Stimulated activated CD4-positive, alpha-beta T cell treated with anti-CD3 and anti-CD28 coated beads, Interleukin-2, amount 100 ng/mL, for 24 hours (primary cell): ENCODE results near the gene NAA50.

Source experiments
- DNase-seq, 2 donors: peaks; one replicate each; pipeline ENCODE4 v3.0.0-alpha.2; 2020

The NAA50 gene

GRCh38 chr3:113745756-113746547 lies at the start of gene NAA50:
NAA50 (minus strand) TSS chr3:113746249; CDS start chr3:113745949, 300 bp downstream.
- peak; percentile 93 to 94 for DNase-seq

- no peak for DNase-seq
Measured at GRCh38 chr3:113795693-113796092, 49.6 kb upstream of the NAA50 start.

DNA sequence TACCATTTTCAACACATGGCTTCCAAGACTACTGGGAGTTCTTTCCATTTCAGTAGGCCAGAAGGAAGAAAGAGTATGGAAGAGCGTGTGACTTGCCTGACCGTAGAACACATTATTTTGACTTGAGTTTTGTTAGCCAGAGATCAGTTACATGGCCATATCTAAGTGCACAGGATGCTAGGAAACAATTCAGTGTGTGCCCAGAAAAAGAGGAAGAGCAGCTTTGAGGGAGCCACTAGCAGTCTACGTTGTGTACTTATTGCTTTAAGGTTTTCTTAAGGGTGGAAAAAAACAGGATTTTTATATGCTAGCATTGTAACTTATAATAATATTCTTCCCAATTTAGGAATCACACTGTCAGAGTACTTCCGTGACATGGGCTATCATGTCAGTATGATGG lies 48.5 kb upstream of the NAA50 start:
- DNase-seq: no peak

DNA sequence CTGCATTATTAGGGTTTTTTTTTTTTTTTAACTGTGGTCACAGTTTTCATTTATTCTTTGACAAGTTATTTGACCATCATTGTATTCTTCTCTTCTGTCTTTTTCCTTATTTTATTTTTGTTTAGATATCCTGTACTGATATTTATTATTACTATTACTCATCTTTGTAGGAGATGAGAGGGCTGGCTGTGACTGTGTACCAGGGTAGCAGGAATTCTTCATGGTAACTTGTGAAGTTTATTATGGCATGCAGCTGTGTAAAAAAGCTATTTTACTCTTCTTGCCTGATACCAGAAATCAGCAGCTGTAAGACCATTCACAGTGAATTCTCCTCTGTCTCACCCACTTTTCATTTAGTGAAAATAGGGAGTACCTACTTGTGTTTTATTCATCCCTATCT lies 45.3 kb upstream of the NAA50 start:
- no peak for DNase-seq

DNA sequence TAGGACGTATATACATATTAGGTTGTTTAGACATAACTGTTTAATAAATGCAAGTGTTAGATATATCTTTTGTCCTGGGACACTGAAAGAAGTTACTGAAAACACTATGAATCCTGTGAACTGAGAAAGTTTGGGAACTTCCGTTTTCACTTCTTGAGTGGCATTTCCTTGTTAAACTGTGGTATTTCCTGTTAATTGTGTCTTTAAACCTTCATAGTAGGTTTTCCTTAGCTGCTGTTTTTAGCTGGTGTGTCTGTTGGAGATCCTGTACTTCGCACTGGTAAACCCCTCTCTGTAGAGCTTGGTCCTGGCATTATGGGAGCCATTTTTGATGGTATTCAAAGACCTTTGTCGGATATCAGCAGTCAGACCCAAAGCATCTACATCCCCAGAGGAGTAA lies 37.9 kb upstream of the NAA50 start:
- DNase-seq: no peak

DNA sequence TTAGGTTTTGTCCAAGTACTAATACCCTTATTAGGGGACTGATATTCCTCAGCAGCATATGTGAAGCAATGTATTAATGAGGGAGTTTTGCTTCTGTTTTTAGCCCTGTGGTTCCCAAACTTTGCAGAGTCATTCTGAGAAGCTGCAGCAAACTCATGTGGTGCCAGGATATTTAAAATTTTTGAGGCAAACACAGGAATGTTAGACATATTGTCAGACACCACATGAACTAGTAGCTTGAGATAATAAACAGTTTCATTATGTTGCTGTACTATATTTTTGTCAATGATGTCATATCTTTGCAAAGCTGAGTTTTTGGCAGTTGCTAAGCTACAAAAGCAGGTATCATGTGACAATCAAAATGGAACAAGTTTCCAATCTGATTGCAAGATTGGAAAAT lies 37.4 kb upstream of the NAA50 start:
- no peak for DNase-seq

DNA sequence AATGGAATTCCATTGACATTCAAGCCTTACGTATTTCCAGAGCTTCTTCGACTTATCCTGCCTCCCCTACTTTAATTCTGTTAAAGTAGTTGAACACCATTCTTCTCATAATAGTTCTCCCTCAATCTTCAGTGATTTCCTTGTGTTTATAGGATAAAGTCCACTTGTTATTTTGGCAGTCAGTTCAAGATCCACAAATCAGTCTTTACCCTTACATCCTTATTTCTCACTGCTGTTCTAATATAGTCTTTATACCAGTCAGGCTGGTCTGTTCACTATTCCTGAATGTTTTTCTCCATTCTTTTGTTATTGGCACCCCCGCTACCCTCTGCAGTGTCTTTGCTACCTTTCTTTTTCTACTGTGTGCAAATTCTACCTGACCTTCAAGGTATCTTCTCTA lies 30.5 kb upstream of the NAA50 start:
- no peak for DNase-seq

DNA sequence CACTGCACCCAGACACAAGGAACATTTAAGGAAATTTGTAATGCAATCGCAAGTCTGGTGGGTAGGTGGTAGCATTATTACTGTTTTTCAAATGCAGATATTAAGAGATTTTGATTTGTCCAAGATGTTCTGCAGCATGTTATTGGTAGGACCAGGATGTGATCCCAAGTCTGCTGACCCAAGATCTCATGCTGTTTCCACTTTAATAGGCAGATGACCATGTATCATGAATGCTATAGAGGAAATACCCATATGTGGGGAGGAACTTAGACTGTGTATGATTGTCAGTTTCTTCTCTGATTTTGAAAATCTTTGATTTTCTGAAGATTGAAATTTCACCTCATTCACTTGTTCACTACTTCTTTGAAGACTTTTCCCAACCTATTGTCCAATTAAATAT lies 29.5 kb upstream of the NAA50 start:
- no peak for DNase-seq

DNA sequence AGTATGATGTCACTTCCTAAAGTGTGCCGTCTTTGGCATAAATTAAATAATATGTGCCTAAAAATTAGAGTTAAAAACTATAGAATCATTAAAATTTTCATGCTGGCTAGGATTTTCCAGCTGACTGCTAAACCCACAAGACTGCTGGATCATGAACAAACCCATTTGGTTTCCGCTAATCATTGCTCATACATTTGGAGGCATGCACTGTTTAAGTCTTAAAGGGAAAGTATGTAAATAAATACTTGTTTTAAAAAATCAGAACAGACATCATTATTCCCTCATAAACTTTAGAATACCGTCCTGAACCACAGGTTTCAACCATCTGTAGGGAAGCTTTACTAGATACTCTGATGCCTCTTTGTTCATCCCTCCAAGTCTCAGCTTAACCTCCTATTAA lies 27.3 kb upstream of the NAA50 start:
- DNase-seq: no peak

GRCh38 chr3:113771993-113772392 lies 25.9 kb upstream of the NAA50 start:
- no peak for DNase-seq

DNA sequence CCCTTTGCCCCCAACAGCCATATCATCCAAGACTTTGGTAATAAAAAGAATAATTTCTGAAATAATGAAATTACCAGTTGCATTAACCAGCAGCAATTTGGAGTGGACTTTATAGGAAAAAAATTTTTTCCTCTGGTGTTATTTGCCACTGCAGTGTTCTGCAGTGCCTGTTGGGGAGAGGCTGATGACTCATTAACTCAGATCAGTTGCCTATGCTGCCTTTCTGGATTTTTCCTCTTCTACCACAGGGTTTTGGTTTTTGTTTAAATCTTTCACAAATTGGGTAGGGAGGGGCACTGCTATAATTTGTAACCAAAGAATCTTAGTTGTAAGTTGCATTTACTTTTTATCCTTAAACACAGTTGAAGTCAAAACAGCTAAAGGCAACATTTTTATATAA lies 23.5 kb upstream of the NAA50 start:
- no peak for DNase-seq

DNA sequence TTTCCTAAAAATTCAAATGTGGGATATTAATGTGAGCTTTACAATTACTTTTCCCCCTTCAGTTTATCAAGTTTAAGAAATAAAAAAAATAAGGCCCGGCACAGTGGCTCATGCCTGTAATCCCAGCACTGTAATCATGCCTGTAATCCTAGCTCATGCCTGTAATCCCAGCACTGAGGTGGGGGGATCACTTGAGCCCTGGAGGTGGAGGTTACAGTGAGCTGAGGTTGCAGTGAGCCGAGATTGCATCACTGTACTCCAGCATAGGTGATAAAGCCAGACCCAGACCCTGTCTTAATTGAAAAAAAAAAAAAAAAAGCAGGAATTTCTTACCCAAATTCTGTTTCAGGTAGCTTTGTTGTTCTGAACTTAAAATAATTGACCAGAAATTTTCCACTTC lies 18.6 kb upstream of the NAA50 start:
- no peak for DNase-seq

DNA sequence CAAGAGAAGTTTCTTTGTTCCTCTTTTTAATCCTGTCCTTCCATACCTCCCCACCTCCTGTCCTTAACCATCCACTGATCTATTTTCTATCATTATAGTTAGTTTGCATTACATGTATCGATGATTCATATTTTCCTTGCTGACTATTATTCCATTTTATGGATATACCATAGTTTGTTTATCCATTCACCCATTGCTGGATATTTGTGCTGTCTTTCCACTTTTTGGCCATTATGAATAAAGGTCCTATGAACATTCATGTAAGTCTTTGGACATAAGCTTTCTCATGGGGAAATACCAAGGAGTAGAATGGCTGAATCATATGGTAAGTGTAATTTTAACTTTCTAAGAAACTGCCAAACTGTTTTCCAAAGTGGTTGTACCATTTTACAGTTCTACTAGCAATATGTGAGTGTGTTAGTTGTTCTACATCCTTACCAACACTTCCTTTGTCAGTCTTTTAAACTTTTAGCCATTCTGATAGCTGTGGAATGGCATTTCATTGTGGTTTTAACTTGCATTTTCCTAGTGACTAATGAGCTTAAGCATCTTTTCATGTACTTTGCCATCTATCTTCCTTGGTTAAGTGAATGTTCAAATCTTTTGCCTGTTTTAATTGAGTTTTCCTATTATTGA lies 12.5 kb upstream of the NAA50 start:
- DNase-seq: no peak

- DNase-seq: no peak
Measured at GRCh38 chr3:113754494-113755159, 8.6 kb upstream of the NAA50 start.

DNA sequence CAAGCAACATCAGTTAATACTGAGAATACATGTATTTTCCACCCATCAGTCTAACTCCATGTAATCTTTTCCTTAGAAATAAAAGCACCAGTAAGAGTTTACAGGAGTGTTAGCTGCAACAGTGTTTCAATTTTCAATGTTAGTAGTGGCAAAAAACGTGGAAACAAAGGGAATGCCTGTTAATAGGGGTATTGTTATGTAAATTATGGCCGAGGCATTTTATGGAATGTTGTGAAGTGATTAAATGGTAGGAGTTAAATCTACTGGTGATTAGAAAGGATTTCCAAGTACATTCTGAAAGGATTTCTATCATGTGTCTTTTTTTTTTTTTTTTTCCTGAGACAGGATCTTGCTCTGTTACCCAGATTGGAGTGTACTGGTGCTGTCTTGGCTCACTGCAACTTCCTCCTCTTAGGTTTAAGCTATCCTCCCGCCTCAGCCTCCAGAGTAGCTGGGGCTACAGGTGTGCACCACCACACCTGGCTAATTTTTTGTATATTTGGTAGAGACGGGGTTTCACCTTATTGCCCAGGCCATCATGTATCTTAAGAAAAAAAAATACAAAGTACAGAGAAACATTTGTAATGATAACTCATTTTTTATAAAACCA lies 7.4 kb upstream of the NAA50 start:
- no peak for DNase-seq

GRCh38 chr3:113751141-113751540 lies 5.1 kb upstream of the NAA50 start:
- DNase-seq: no peak

- DNase-seq: peak; percentile 50 to 61
Measured at GRCh38 chr3:113747283-113748046, 1.4 kb upstream of the NAA50 start.

DNA sequence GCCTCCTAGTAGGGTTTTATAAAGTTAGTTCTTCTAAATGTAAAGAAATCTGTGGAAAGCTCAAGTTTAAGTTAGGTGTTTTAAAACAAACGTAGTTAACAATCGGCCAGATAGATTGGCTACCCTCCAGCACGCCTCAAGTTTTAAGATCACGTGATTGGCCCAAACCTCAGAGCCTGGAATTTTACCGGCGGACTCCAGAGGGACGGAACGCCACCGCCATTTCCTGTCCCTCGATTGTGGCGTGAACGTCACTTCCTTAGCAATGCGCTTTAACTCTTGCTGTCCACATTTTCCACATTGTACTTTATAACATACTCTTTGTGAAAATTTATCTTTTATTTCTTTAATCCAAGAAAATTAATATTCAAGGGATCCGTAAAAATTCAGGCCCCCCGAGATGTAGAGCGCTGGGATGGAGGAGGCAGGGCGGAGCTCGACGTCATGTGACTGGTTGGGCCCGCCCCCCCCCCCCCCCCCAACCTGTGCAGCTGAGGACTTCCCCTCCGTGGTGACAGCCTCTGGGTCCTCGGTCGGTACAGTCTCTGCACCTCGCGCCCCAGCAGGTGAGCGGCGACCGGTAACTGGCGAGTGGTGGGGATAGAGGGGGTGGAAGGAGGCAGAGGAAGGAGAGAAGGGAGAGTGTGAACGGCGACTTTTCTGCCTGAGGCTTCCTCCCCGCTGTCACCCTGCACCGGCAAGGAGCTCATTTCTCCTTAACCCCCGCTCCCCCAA lies 666 bp upstream of the NAA50 start, which contains the start of gene ATP6V1A:
TSS of gene ATP6V1A (plus strand) at position 488 of the 735 bp plus-strand sequence. CDS start 31,719 bp downstream, outside the sequence.
- peak; percentile 81 to 83 for DNase-seq

GRCh38 chr3:113744941-113745755 lies 901 bp downstream of the NAA50 start:
- DNase-seq: peak; percentile 73 to 79

DNA sequence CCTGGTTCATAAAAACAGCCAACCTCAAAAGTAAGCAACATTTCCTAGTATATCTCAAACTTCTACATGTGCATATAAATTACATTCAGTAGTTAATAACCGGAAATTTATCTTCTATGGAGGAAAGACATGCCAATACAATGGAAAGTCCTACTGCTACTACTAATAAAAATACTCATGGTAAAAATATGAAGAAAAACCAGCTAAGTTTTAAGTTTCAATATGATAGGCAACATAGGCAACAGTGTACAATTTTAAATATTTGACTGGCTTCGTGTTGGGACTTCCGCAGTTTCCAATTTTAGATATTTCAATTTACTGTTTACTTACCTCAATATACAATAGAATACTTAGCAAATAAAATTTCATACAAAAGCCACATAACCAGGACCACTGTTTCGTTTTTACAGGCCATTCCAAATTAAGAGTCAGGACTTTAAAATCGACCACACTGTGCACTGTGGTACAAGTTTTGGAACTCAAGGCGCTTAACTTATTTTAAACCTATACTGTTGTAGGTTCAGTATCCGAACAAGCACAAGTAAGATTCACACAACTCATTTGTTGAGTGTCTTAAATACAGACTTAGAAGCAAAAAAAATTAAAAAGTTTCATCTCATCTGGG lies 2.9 kb downstream of the NAA50 start:
- no peak for DNase-seq

GRCh38 chr3:113741620-113742019 lies 4.4 kb downstream of the NAA50 start:
- DNase-seq: no peak
